ENCODE data around the gene CHST15. TPM values are rescaled to one million over a fixed set of nuclear protein-coding genes. Genes with fewer than 3 reads are reported as not detected.

Gene CHST15
- total and polyA plus RNA-seq, 3 donors from 2014 or later: 9.3 to 12.8 (median 11.5) TPM

DNA sequence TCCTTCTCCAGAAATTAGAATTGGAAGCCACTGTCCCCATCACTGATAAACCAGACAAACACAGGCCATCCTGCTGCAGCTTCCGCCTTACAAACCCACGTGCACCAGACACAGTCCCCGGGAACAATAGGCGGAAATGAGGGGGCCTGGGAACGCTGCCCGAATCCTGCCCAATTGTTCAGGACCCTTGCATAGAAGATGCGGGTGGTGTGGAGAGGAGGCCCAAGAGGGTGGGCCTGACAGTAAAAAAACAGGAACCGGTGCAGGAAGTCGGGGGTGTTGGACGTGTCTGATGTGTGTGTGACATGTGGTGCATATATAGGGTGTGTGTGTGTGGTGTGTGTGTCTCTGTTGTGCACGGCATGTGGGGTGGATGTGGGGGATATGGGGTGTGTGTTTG is 26.5 kb upstream of the CHST15 start:
- H3K4me3 ChIP-seq: no peak overlapping the region
- no peaks in the 10 kb centered on the region for H3K9me3 ChIP-seq
- 67 to 72% methylated on average over 11 of the region's 11 CpGs for WGBS, 2 donors
- no peak overlapping the region for H3K27ac ChIP-seq
- H3K4me1 ChIP-seq: no peaks in the 10 kb centered on the region
- no peaks in the 10 kb centered on the region for H3K36me3 ChIP-seq (ENCODE audit: low read depth, missing control alignments)
- intact Hi-C loops (cut with DNase I; ENCODE audit: low total_unique reads): no loop called here
- no peak for DNase-seq
- TF ChIP-seq, protein P1, sequence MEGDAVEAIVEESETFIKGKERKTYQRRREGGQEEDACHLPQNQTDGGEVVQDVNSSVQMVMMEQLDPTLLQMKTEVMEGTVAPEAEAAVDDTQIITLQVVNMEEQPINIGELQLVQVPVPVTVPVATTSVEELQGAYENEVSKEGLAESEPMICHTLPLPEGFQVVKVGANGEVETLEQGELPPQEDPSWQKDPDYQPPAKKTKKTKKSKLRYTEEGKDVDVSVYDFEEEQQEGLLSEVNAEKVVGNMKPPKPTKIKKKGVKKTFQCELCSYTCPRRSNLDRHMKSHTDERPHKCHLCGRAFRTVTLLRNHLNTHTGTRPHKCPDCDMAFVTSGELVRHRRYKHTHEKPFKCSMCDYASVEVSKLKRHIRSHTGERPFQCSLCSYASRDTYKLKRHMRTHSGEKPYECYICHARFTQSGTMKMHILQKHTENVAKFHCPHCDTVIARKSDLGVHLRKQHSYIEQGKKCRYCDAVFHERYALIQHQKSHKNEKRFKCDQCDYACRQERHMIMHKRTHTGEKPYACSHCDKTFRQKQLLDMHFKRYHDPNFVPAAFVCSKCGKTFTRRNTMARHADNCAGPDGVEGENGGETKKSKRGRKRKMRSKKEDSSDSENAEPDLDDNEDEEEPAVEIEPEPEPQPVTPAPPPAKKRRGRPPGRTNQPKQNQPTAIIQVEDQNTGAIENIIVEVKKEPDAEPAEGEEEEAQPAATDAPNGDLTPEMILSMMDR (IDR thresholded peaks at IDR 0.05): no peak
- TF ChIP-seq POLR2A (IDR thresholded peaks at IDR 0.05): no peak
- no peaks in the 10 kb centered on the region for H3K27me3 ChIP-seq

DNA sequence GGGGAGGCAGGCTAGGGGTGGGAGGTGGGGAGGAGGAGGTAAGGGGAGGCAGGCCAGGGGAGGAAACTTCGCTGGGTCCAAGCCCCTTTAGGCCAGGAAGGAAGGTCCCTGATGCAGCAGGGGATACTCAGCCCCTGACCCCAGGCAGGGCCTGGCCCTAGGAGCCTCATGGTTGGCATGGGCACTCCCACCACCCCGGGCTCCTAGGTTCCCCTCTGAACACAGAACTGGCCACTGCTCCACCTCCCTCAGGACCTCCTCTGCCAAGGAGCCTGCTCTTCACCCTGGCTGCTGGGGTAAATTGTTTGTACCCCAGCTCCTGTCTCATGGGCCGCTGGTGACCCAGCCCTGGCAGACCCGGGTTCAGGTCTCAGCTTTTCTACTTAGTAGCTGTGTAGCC is 25.8 kb upstream of the CHST15 start:
- Histone ChIP-seq H3K4me1 (no peaks in the 10 kb centered on the region), H3K27me3 (no peaks in the 10 kb centered on the region), H3K9me3 (no peaks in the 10 kb centered on the region), H3K4me3 (no peak overlapping the region), H3K36me3 (ENCODE audit: low read depth, missing control alignments) (no peaks in the 10 kb centered on the region), H3K27ac (no peak overlapping the region)
- TF ChIP-seq, protein P1 (IDR thresholded peaks at IDR 0.05): no peak
- no peak for TF ChIP-seq POLR2A (IDR thresholded peaks at IDR 0.05)
- intact Hi-C loops (cut with DNase I; ENCODE audit: low total_unique reads): no loop called here
- WGBS, 2 donors: 67 to 88% methylated on average over 3 to 4 of the region's 4 CpGs
- DNase-seq: no peak

DNA sequence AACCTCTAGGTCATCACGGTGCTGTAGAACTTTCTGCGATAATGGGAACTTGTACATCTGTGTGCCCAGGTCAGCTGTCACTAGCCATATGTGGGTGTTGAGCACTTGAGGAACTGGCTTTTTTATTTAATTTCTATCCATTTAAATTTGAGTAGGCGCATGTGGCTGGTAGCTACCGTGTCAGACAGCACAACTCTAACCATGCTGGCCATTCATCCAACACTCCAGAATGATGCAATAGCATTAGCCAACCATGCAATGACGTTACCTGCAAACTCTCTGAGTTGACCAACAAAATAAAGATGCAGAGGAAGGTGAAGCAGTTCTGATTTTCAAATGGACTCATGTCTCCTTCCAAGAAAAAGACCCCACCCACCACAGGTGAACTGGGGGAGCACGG is 24.4 kb upstream of the CHST15 start:
- TF ChIP-seq POLR2A (IDR thresholded peaks at IDR 0.05): no peak
- TF ChIP-seq, protein P1 (IDR thresholded peaks at IDR 0.05): no peak
- H3K36me3 ChIP-seq (ENCODE audit: low read depth, missing control alignments): no peaks in the 10 kb centered on the region
- H3K9me3 ChIP-seq: no peaks in the 10 kb centered on the region
- H3K4me3 ChIP-seq: no peak overlapping the region
- DNase-seq: no peak
- H3K27ac ChIP-seq: no peak overlapping the region
- intact Hi-C loops (cut with DNase I; ENCODE audit: low total_unique reads): no loop called here
- H3K27me3 ChIP-seq: no peaks in the 10 kb centered on the region
- 91 to 96% methylated on average over 6 of the region's 6 CpGs for WGBS, 2 donors
- H3K4me1 ChIP-seq: no peaks in the 10 kb centered on the region

DNA sequence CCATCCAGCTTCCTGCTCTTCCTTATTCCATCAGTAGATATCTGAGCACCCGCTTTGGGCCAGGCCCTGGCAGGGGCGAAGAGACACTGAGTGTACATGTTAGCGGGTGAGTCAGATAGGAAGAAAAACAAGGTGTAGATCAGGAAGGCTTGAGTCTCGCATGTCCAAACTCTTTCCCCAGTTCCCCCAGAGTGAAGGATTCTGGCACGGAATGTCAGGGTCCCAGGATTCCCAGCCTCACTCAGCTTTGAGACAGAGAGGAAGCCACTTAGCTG is 24.1 kb upstream of the CHST15 start:
- H3K27me3 ChIP-seq: no peaks in the 10 kb centered on the region
- TF ChIP-seq, protein P1 (IDR thresholded peaks at IDR 0.05): no peak
- no peak for TF ChIP-seq POLR2A (IDR thresholded peaks at IDR 0.05)
- no peak overlapping the region for H3K27ac ChIP-seq

DNA sequence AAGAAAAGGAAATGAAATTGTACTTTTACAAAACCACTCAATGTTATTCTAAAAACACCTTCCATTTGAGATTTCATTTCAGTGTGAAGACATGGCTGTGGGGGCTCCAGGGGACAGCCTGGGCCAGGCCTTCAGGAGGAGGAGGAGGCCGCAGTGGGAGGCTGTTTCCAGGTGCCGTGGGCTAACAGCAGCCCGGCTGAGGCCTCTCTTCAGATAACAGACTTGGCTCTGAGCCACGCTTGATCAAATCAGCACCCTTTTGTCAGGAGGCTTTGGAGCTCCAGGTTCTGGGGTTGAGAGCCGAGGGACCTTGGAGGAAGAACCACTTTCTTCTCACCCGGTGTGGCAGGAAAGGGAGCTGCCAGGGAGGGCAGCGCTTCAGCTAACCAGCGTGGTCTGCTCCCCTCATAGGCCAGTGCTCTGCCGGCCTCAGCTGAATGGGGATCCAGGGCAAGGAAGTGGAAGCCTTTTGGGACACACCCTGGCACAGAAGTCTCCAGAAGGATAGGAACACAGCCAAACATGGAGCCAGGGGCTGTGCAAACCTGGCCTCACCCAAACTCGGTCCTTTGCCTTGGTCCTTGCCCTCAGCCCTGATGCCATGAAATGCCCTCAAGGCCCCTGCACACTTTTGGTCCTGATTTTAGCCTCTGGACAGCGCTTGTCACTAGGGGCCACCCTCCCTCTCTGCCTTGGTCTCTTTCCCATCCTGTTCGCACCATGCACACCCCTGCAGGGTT is 23.5 kb upstream of the CHST15 start:
- H3K36me3 ChIP-seq (ENCODE audit: low read depth, missing control alignments): no peaks in the 10 kb centered on the region
- WGBS, 2 donors: 68 to 83% methylated on average over 12 of the region's 12 CpGs
- H3K4me1 ChIP-seq: no peaks in the 10 kb centered on the region
- no peak overlapping the region for H3K4me3 ChIP-seq
- TF ChIP-seq, protein P1 (IDR thresholded peaks at IDR 0.05): no peak
- no peak for TF ChIP-seq POLR2A (IDR thresholded peaks at IDR 0.05)
- DNase-seq: no peak
- intact Hi-C loops (cut with DNase I; ENCODE audit: low total_unique reads): no loop called here
- no peaks in the 10 kb centered on the region for H3K27me3 ChIP-seq
- H3K9me3 ChIP-seq: no peaks in the 10 kb centered on the region
- H3K27ac ChIP-seq: no peak overlapping the region

More for the DNA sequence above, 24.1 kb upstream of the CHST15 start:
- no peak for DNase-seq
- Histone ChIP-seq H3K36me3 (ENCODE audit: low read depth, missing control alignments) (no peaks in the 10 kb centered on the region), H3K4me1 (no peaks in the 10 kb centered on the region), H3K9me3 (no peaks in the 10 kb centered on the region), H3K4me3 (no peak overlapping the region)
- intact Hi-C loops (cut with DNase I; ENCODE audit: low total_unique reads): no loop called here
- 88 to 98% methylated on average over 5 of the region's 5 CpGs for WGBS, 2 donors
